ENCODE measurements around the gene NIBAN1. TPM values are rescaled to one million over a fixed set of nuclear protein-coding genes. Genes with fewer than 3 reads are reported as not detected.

NIBAN1 gene
- total RNA-seq, 1 donor from 2014 or later = 0.63 TPM

- Mint-ChIP-seq H3K4me3 (peak overlapping the region; percentile 83), H3K36me3 (ENCODE audit: low read depth) (no peaks in the 10 kb centered on the region), H3K9me3 (no peaks in the 10 kb centered on the region), H3K4me1 (peaks cover 15% of the 10 kb centered on the region), H3K27ac (ENCODE audit: unreplicated experiment) (no peak overlapping the region), H3K27me3 (ENCODE audit: low read depth) (peaks cover 71% of the 10 kb centered on the region)
- TF ChIP-seq CTCF (conservative IDR thresholded peaks at IDR 0.05) = no peak
- DNase-seq (ENCODE audit: low read depth, low spot score) = no peak
Measured at GRCh38 chr1:184972315-184973055, 1.8 kb downstream of the NIBAN1 start.

DNA sequence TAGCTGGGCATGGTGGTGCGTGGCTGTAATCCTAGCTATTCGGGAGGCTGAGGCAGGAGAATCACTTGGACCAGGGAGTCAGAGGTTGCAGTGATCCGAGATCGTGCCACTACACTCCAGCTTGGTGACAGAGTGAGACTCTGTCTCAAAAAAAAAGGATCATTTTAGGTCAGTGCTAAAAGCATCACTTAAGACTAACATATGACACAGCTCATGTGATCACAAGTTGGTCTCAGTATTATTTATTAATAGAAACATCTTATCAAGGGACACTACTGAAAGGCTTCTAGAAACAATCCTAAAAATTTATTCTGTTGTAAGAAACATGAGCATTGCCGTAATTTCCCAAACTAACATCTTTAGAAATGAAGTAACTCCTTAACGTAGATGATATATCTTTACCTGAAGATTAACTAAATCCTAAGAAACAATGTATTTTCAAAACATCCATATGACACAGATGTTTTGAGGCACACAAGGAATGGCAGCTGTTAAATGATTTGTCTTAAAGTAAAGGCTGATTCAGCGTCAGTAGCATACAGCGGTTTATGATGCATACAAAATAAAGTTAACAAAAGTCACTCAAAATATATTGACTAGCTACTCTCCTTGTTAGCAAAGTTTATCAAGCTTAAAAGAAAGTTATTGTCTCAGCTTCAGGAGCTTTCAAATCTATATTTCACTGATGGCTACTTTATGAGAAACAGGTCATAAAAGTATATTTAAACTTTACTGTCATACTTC, 2.6 kb downstream of the NIBAN1 start:
- no peaks in the 10 kb centered on the region for H3K9me3 Mint-ChIP-seq
- H3K27me3 Mint-ChIP-seq (ENCODE audit: low read depth) = peaks cover 66% of the 10 kb centered on the region
- peaks cover 20% of the 10 kb centered on the region for H3K4me1 Mint-ChIP-seq
- no peak for DNase-seq (ENCODE audit: low read depth, low spot score)
- no peak overlapping the region for H3K4me3 Mint-ChIP-seq
- H3K36me3 Mint-ChIP-seq (ENCODE audit: low read depth) = no peaks in the 10 kb centered on the region
- no peak overlapping the region for H3K27ac Mint-ChIP-seq (ENCODE audit: unreplicated experiment)
- TF ChIP-seq CTCF (conservative IDR thresholded peaks at IDR 0.05) = no peak

DNA sequence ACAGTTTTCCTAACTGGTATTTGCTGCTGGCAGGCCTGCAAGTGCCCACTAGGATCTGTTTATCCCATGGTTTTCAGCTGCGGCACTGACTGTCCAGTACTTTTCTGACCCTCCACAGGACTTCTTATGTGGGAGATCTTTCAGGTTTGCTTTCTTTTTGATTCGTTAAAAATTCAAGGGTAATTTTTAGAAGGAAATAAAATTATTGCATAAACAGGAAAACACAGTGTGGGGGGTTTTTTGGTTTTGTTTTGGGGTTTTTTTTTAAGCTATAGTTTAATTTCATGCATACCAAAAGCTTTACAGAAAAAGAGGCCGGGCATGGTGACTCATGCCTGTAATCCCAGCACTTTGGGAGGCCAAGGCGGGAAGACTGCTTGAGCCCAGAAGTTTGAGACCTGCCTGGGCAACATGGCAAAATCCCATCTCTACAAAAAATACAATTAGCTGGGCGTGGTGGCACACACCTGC, 3.6 kb downstream of the NIBAN1 start:
- Mint-ChIP-seq H3K4me3 (no peak overlapping the region), H3K9me3 (no peaks in the 10 kb centered on the region), H3K27me3 (ENCODE audit: low read depth) (peaks cover 56% of the 10 kb centered on the region), H3K36me3 (ENCODE audit: low read depth) (no peaks in the 10 kb centered on the region), H3K27ac (ENCODE audit: unreplicated experiment) (no peak overlapping the region), H3K4me1 (peaks cover 20% of the 10 kb centered on the region)
- no peak for DNase-seq (ENCODE audit: low read depth, low spot score)
- no peak for TF ChIP-seq CTCF (conservative IDR thresholded peaks at IDR 0.05)

- peaks cover 21% of the 10 kb centered on the region for H3K27me3 Mint-ChIP-seq (ENCODE audit: low read depth)
- no peak for DNase-seq (ENCODE audit: low read depth, low spot score)
- no peak overlapping the region for H3K4me3 Mint-ChIP-seq
- no peaks in the 10 kb centered on the region for H3K36me3 Mint-ChIP-seq (ENCODE audit: low read depth)
- H3K4me1 Mint-ChIP-seq = peaks cover 4% of the 10 kb centered on the region
- H3K27ac Mint-ChIP-seq (ENCODE audit: unreplicated experiment) = no peak overlapping the region
- no peaks in the 10 kb centered on the region for H3K9me3 Mint-ChIP-seq
- no peak for TF ChIP-seq CTCF (conservative IDR thresholded peaks at IDR 0.05)
Measured at GRCh38 chr1:184966989-184967388, 7.3 kb downstream of the NIBAN1 start.

DNA sequence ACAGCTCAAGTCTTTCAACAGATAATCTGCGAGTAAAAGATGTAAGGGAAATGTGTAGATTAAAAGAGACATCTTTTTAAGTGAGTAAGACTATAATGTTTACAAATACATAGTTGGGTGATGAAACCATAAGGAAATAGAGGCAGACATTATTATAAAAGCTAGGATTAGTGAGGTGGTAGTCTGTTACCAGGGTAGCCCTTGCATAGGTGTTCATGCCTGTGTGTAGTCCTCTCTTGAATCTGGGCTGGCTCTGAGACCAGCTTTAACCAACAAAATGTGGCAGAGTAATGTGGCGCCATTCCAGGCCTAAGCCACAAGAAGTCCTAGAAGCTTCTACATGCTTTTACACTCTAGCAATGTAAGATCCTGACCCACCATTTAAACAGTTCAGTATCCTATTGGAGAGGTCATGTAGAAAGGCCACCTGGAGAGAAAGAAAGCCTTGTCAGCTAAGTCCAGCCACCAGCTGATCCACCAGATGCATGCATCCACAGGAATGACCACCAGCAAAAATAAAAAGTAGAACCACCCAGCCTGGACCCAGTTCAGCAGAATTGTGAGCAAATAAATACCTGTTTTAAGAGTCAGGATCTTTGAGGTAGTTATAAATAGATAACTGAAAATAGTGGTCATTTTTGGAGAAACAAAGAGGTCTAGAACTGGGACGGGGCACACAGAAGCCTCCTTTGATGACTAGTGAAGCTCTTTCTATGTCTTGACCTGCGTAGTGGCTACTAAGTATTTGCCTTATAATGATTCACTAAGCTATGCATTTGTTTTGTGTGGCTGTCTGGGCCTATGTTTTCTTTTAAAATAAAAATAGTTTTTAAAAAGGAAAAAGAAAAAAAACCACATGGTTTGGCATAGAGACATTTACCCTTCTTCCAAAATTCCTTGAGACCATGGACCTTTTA, 8.1 kb downstream of the NIBAN1 start:
- Mint-ChIP-seq H3K4me1 (peaks cover 4% of the 10 kb centered on the region), H3K9me3 (peaks cover 3% of the 10 kb centered on the region), H3K27ac (ENCODE audit: unreplicated experiment) (no peak overlapping the region), H3K36me3 (ENCODE audit: low read depth) (no peaks in the 10 kb centered on the region), H3K27me3 (ENCODE audit: low read depth) (peaks cover 13% of the 10 kb centered on the region), H3K4me3 (no peak overlapping the region)
- no peak for TF ChIP-seq CTCF (conservative IDR thresholded peaks at IDR 0.05)
- DNase-seq (ENCODE audit: low read depth, low spot score) = no peak

Data from neural crest cell (in vitro differentiated cells).